ENCODE data around the gene THRB. TPM values are rescaled to one million over a fixed set of nuclear protein-coding genes. Genes with fewer than 3 reads are reported as not detected.

The THRB gene
- polyA plus RNA-seq, 1 experiment: 0.83 TPM

DNA sequence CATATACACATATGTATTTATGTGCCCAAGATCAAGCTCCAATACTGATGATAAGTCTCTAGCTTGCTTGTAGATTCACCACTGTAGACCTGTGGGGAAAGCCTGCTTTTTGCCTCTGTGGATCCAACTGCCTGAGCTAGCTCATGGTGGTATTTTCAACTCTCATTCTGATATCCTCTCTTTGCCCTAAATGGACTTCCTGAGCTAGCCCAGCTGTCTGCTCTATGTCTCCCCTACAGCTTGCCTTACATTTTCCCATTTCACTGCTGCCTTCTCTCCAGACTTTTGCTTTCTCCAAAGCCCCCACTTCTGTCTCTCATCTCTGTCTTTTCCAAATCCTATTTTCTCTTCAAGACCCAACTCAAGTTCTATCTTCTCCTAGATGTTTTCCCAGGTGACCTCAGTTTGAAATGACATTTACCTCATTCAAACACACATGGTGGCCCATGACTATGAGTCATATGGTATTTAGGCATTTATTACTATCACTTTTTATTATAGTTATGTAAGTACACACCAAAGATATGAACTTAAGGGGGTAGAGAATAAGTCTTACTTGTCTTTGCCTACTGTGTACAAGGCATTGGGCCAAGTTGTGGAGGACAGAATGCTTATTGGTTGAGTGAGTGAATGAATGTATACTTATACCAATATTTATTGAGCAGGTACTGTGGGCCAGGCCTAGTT, 357.9 kb downstream of the THRB start:
- POLR2A ChIA-PET: no interaction called here
- no peaks in the 10 kb centered on the region for H3K36me3 ChIP-seq (ENCODE audit: control insufficient read depth, insufficient read depth, low read length)
- TF ChIP-seq, protein P1, sequence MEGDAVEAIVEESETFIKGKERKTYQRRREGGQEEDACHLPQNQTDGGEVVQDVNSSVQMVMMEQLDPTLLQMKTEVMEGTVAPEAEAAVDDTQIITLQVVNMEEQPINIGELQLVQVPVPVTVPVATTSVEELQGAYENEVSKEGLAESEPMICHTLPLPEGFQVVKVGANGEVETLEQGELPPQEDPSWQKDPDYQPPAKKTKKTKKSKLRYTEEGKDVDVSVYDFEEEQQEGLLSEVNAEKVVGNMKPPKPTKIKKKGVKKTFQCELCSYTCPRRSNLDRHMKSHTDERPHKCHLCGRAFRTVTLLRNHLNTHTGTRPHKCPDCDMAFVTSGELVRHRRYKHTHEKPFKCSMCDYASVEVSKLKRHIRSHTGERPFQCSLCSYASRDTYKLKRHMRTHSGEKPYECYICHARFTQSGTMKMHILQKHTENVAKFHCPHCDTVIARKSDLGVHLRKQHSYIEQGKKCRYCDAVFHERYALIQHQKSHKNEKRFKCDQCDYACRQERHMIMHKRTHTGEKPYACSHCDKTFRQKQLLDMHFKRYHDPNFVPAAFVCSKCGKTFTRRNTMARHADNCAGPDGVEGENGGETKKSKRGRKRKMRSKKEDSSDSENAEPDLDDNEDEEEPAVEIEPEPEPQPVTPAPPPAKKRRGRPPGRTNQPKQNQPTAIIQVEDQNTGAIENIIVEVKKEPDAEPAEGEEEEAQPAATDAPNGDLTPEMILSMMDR (IDR thresholded peaks at IDR 0.05; ENCODE audit: insufficient read depth, low read depth, low read length): no peak
- no peaks in the 10 kb centered on the region for H3K27me3 ChIP-seq (ENCODE audit: control insufficient read depth, insufficient read depth, low read length)
- CTCF ChIA-PET: interaction anchor here (1.0 kb wide), 1 partner anchor 49 kb away, joined by 3 read pairs; no protein-coding TSS in a partner anchor
- no peak for DNase-seq (ENCODE audit: low read depth)
- no peak overlapping the region for H3K4me3 ChIP-seq (ENCODE audit: low read depth, low read length)

DNA sequence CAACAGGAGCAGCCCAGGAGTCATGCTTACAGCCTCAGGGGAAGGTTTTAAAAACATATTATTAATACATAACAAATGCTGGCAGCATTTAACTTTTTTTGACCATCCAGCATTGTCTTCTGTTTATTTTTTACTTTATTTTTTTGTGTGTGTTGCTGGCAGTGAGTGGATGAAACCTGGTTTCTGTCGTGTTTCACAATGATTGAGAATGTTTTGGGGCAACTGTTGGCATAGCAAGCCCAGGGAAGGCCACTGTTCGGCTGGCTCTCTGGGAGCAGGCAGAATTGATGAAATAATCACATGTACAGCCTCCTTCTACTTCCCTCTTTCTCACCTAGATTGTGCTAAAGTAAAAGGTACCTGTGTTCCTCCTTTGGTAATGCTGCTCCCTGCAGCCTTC, 359.4 kb downstream of the THRB start:
- Histone ChIP-seq H3K36me3 (ENCODE audit: control insufficient read depth, insufficient read depth, low read length) (no peaks in the 10 kb centered on the region), H3K27me3 (ENCODE audit: control insufficient read depth, insufficient read depth, low read length) (no peaks in the 10 kb centered on the region), H3K4me3 (ENCODE audit: low read depth, low read length) (no peak overlapping the region)
- TF ChIP-seq, protein P1 (IDR thresholded peaks at IDR 0.05; ENCODE audit: insufficient read depth, low read depth, low read length): no peak
- CTCF ChIA-PET: no interaction called here
- no peak for DNase-seq (ENCODE audit: low read depth)
- POLR2A ChIA-PET: no interaction called here

DNA sequence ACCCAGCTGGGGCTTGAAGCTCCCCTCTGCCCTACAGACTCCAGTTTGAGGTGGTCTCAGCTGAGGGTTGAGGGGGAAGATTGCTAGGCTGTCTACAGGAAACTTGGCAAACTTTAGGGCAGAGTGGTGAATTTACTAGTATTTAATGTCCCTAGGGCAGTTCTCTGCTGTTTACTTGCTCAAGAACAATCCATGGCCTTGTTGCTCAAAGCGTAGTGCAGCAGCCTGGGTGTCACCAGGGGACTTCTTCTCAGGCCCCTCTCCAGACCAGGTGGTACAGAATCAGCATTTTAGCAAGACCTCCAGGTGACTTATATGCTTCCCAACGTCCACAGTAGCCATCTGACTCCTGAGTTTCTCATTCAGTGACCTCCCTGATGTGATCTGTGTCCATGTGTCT, 360.7 kb downstream of the THRB start:
- Histone ChIP-seq H3K4me3 (ENCODE audit: low read depth, low read length) (no peak overlapping the region), H3K36me3 (ENCODE audit: control insufficient read depth, insufficient read depth, low read length) (no peaks in the 10 kb centered on the region), H3K27me3 (ENCODE audit: control insufficient read depth, insufficient read depth, low read length) (no peaks in the 10 kb centered on the region)
- TF ChIP-seq, protein P1 (IDR thresholded peaks at IDR 0.05; ENCODE audit: insufficient read depth, low read depth, low read length): no peak
- DNase-seq (ENCODE audit: low read depth): no peak
- POLR2A ChIA-PET: no interaction called here
- CTCF ChIA-PET: no interaction called here

DNA sequence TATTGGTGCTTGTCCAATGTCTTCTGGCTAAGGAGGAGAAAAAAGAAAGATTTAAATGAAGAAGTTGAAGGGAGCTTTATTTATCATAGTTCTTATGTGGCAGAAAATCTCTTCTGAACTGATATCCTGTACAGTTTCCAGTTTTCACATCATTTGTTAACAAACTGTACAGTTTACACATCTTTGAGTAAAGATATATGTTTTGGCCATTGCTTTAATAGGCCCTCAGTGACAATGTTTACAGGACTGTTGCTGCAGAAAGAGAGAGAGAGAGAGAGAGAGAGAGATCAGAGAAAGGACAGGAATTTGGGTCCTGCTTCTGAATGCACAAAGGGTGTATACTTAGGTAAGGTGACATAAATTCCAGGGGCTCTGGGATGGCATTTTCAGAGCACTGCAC, 361.2 kb downstream of the THRB start:
- Histone ChIP-seq H3K27me3 (ENCODE audit: control insufficient read depth, insufficient read depth, low read length) (no peaks in the 10 kb centered on the region), H3K36me3 (ENCODE audit: control insufficient read depth, insufficient read depth, low read length) (no peaks in the 10 kb centered on the region), H3K4me3 (ENCODE audit: low read depth, low read length) (no peak overlapping the region)
- no peak for DNase-seq (ENCODE audit: low read depth)
- TF ChIP-seq, protein P1 (IDR thresholded peaks at IDR 0.05; ENCODE audit: insufficient read depth, low read depth, low read length): no peak
- ChIA-PET CTCF (interaction anchor here (0.8 kb wide), 1 partner anchor 134 kb away, joined by 3 read pairs; no protein-coding TSS in a partner anchor), POLR2A (no interaction called here)

DNA sequence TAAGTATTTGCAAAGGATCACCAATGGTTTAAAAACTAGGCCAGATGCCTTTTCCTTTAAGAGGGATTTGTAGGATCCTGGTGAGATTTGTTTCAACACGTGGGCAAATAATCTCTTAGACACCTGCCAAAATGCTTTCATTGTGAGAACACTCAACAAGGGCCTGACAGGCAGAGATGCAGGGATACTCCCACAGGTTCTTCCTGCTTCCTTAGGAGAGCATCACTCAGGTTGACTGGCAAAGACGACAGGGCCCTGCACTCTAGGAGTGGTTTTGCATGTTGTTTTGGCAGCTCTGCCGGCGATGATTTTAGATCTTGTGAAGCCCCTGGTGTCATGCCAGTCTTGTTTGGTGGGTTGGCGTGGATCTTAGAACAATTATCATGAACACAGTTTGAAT, 365.1 kb downstream of the THRB start:
- no peaks in the 10 kb centered on the region for H3K27me3 ChIP-seq (ENCODE audit: control insufficient read depth, insufficient read depth, low read length)
- H3K36me3 ChIP-seq (ENCODE audit: control insufficient read depth, insufficient read depth, low read length): no peaks in the 10 kb centered on the region
- CTCF ChIA-PET: interaction anchor here (0.8 to 1.6 kb wide), 3 partner anchors 41 to 137 kb away, joined by 3 to 7 read pairs (median 3); no protein-coding TSS in a partner anchor
- TF ChIP-seq, protein P1 (IDR thresholded peaks at IDR 0.05; ENCODE audit: insufficient read depth, low read depth, low read length): no peak
- no peak overlapping the region for H3K4me3 ChIP-seq (ENCODE audit: low read depth, low read length)
- POLR2A ChIA-PET: no interaction called here
- DNase-seq (ENCODE audit: low read depth): no peak
